Keratinocyte (primary cell): ENCODE data around the gene KLHL3. TPM values are rescaled to one million over a fixed set of nuclear protein-coding genes. Genes with fewer than 3 reads are reported as not detected.

Experiments
- DNase-seq: peaks from one replicate; pipeline ENCODE4 v3.0.0-alpha.2; 2011; ENCODE audit warnings: low read depth, missing footprints, low spot score
- FAIRE-seq: peaks from 2 replicates; lab custom pipeline; 2011; peaks lifted over from hg19 to GRCh38; lab: Jason Lieb, UNC
- H2AFZ ChIP-seq: 2 replicates; pipeline ENCODE4 v1.6.0; 2012; ENCODE audit warnings: low read length, control low read depth, inconsistent platforms; ENCODE audit not compliant: control insufficient read depth
- H3K27ac ChIP-seq: 2 replicates; pipeline ENCODE4 v1.5.1; 2011; ENCODE audit warnings: low read length; ENCODE audit not compliant: control insufficient read depth, insufficient read depth
- H3K27me3 ChIP-seq: 3 replicates; pipeline ENCODE4 v1.6.0; 2011; ENCODE audit warnings: low read length; ENCODE audit not compliant: control insufficient read depth, insufficient read depth; ENCODE audit errors: extremely low read depth
- H3K36me3 ChIP-seq, 2 experiments: 2 replicates in 1 of 2; 3 replicates in 1 of 2; pipeline ENCODE4 v1.5.1; 2011; ENCODE audit warnings: low read length in 2 of 2, mild to moderate bottlenecking in 1 of 2; ENCODE audit not compliant: control insufficient read depth in 2 of 2, insufficient read depth in 2 of 2; ENCODE audit errors: extremely low read depth in 1 of 2
- H3K4me1 ChIP-seq: 3 replicates; pipeline ENCODE4 v1.5.1; 2011; ENCODE audit warnings: low read length; ENCODE audit not compliant: control insufficient read depth, insufficient read depth; ENCODE audit errors: extremely low read depth
- H3K4me2 ChIP-seq: 3 replicates; pipeline ENCODE4 v1.6.0; 2011; ENCODE audit warnings: low read depth, low read length; ENCODE audit not compliant: control insufficient read depth, insufficient read depth; ENCODE audit errors: extremely low read depth
- H3K4me3 ChIP-seq, 3 experiments: fragments of 200-600 bp in 1 of 3; sonication (generic) in 1 of 3; 2 replicates in 2 of 3; 3 replicates in 1 of 3; pipeline ENCODE4 v1.5.1; 2011 to 2016; ENCODE audit warnings: low read length in 3 of 3, mild to moderate bottlenecking in 3 of 3, control low read depth in 2 of 3, inconsistent platforms in 1 of 3, low read depth in 1 of 3, mixed read lengths in 1 of 3, mixed run types in 1 of 3, moderate library complexity in 1 of 3; ENCODE audit not compliant: control insufficient read depth in 2 of 3, insufficient read depth in 2 of 3; ENCODE audit errors: extremely low read depth in 1 of 3
- H3K79me2 ChIP-seq: 2 replicates; pipeline ENCODE4 v1.6.0; 2012; ENCODE audit warnings: low read length; ENCODE audit not compliant: control insufficient read depth, insufficient read depth
- H3K9ac ChIP-seq: 3 replicates; pipeline ENCODE4 v1.6.0; 2011; ENCODE audit warnings: low read length; ENCODE audit not compliant: control insufficient read depth, insufficient read depth; ENCODE audit errors: extremely low read depth
- H3K9me1 ChIP-seq: 3 replicates; pipeline ENCODE4 v1.6.0; 2011; ENCODE audit warnings: low read length; ENCODE audit not compliant: control insufficient read depth, insufficient read depth; ENCODE audit errors: extremely low read depth
- H3K9me3 ChIP-seq: 2 replicates; pipeline ENCODE4 v1.5.1; 2012; ENCODE audit warnings: low read depth, low read length; ENCODE audit not compliant: control insufficient read depth
- H4K20me1 ChIP-seq: 3 replicates; pipeline ENCODE4 v1.6.0; 2011; ENCODE audit warnings: low read length; ENCODE audit not compliant: control insufficient read depth, insufficient read depth; ENCODE audit errors: extremely low read depth
- EZH2 ChIP-seq: IDR thresholded peaks from one replicate; pipeline ENCODE4 v1.6.1; 2012; ENCODE audit warnings: inconsistent platforms, mild to moderate bottlenecking, low read length, moderate library complexity
- dilution Hi-C: fragments of 300-500 bp; cut with MboI; formaldehyde crosslinking; loops from one replicate; pipeline ENCODE4 v1.7.0; 2020; ENCODE audit warnings: low sequenced_read_pairs; ENCODE audit not compliant: extremely low pct_ligation_motif_present
- polyA plus RNA-seq, 5 experiments: library from polyadenylated mRNA; depleted of rRNA in 3 of 5; stranded (reverse) in 3 of 5; stranded (forward) in 1 of 5; unstranded in 1 of 5; fragments of >200 nt; gene quantifications; 1 replicate in 1 of 5; 2 replicates in 3 of 5; 3 replicates in 1 of 5; pipeline versions ENCODE4 v1.2.1 to v1.2.3, GENCODE V29; 2011 to 2012; ENCODE audit warnings: missing spikeins in 2 of 5, low read depth in 1 of 5, low replicate concordance in 1 of 5
- TF ChIP-seq, protein P1 (sequence below), 3 experiments: IDR thresholded peaks in 1 of 3; conservative IDR thresholded peaks in 1 of 3; optimal IDR thresholded peaks in 1 of 3; 2 replicates in 2 of 3; 3 replicates in 1 of 3; pipeline versions ENCODE3 to v1.5.1; 2011; ENCODE audit warnings: low read length in 3 of 3, mild to moderate bottlenecking in 3 of 3, moderate library complexity in 2 of 3, control low read depth in 1 of 3, inconsistent platforms in 1 of 3; ENCODE audit not compliant: insufficient read depth in 2 of 3; ENCODE audit errors: extremely low read depth in 1 of 3

KLHL3 gene
- polyA plus RNA-seq, 1 donor (not counting 4 experiments of a cell fraction or from before 2014, with no cell fraction given) = 2.5 TPM

GRCh38 chr5:137616046-137616445, 119.8 kb downstream of the KLHL3 start:
- FAIRE-seq (no peak), DNase-seq (no peak)
- H4K20me1 ChIP-seq = no peaks in the 10 kb centered on the region
- peaks cover 3% of the 10 kb centered on the region for H3K4me1 ChIP-seq
- no peaks in the 10 kb centered on the region for H3K27me3 ChIP-seq
- no peak overlapping the region for H3K27ac ChIP-seq
- H3K9me1 ChIP-seq = no peaks in the 10 kb centered on the region
- H2AFZ ChIP-seq = no peak overlapping the region
- no peaks in the 10 kb centered on the region for H3K36me3 ChIP-seq
- no peak overlapping the region for H3K9ac ChIP-seq
- no peak for TF ChIP-seq EZH2
- TF ChIP-seq, protein P1, sequence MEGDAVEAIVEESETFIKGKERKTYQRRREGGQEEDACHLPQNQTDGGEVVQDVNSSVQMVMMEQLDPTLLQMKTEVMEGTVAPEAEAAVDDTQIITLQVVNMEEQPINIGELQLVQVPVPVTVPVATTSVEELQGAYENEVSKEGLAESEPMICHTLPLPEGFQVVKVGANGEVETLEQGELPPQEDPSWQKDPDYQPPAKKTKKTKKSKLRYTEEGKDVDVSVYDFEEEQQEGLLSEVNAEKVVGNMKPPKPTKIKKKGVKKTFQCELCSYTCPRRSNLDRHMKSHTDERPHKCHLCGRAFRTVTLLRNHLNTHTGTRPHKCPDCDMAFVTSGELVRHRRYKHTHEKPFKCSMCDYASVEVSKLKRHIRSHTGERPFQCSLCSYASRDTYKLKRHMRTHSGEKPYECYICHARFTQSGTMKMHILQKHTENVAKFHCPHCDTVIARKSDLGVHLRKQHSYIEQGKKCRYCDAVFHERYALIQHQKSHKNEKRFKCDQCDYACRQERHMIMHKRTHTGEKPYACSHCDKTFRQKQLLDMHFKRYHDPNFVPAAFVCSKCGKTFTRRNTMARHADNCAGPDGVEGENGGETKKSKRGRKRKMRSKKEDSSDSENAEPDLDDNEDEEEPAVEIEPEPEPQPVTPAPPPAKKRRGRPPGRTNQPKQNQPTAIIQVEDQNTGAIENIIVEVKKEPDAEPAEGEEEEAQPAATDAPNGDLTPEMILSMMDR (optimal IDR thresholded peaks at IDR 0.05 in 1 of 3, IDR thresholded peaks at IDR 0.05 in 1 of 3, conservative IDR thresholded peaks at IDR 0.05 in 1 of 3; ENCODE audit: extremely low read depth in 1 of 3, insufficient read depth in 2 of 3, low read length in 3 of 3) = no peak
- no peak overlapping the region for H3K4me2 ChIP-seq
- H3K9me3 ChIP-seq = no peaks in the 10 kb centered on the region
- H3K79me2 ChIP-seq = no peaks in the 10 kb centered on the region
- no peak overlapping the region for H3K4me3 ChIP-seq
- dilution Hi-C loops = no loop called here

DNA sequence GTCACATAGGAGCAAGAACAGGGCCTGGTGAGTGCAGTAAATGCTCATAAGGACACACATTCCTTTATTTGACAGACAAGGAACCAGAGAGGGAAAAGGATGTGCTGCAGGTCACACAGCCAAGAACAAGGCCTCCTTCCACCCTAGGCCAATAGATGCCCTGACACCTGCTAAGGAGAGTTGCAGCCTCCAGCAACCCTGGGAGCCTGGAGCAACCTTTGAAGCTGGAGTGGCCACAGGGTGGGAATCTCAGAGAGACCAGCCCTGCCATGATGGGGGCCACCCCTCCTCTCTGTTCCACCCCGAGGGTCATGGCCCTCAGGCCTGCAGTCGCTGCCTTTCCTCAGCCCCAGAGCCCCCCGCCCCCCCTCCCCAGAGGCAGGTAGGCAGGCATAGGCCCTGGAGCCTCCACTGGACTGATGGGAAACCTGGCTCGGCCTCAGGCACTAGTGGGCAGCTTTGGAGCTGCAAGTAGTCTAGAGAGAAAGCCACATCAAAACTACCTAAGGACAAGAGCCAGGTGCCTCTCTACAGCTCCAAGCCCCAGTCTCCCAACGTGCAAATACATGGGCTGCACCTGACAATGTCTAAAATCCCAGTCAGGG, 120.6 kb downstream of the KLHL3 start:
- H3K36me3 ChIP-seq = no peaks in the 10 kb centered on the region
- no peak overlapping the region for H3K27ac ChIP-seq
- no peaks in the 10 kb centered on the region for H3K27me3 ChIP-seq
- no peak overlapping the region for H3K9ac ChIP-seq
- no peak overlapping the region for H3K4me2 ChIP-seq
- no peaks in the 10 kb centered on the region for H3K79me2 ChIP-seq
- H3K9me3 ChIP-seq = no peaks in the 10 kb centered on the region
- FAIRE-seq (no peak), DNase-seq (no peak)
- no peaks in the 10 kb centered on the region for H4K20me1 ChIP-seq
- TF ChIP-seq, protein P1 (optimal IDR thresholded peaks at IDR 0.05 in 1 of 3, IDR thresholded peaks at IDR 0.05 in 1 of 3, conservative IDR thresholded peaks at IDR 0.05 in 1 of 3; ENCODE audit: extremely low read depth in 1 of 3, insufficient read depth in 2 of 3, low read length in 3 of 3) = no peak
- H3K9me1 ChIP-seq = no peaks in the 10 kb centered on the region
- H3K4me3 ChIP-seq = no peak overlapping the region
- no peak overlapping the region for H2AFZ ChIP-seq
- dilution Hi-C loops = no loop called here
- H3K4me1 ChIP-seq = peaks cover 3% of the 10 kb centered on the region
